Measurements from ENCODE around the gene MDP1. TPM values are rescaled to one million over a fixed set of nuclear protein-coding genes. Genes with fewer than 3 reads are reported as not detected.

The MDP1 gene
- total RNA-seq, 2 experiments from 2014 or later, result 23.2 to 26.6 TPM

GRCh38 chr14:24190416-24190815 is 25.4 kb downstream of the MDP1 start:
- no peaks in the 10 kb centered on the region for H3K9me3 ChIP-seq (ENCODE audit: low read length)
- no peaks in the 10 kb centered on the region for H3K9me2 ChIP-seq (ENCODE audit: insufficient read depth, low read length)
- H3K27ac ChIP-seq (ENCODE audit: low read depth, low read length, poor library complexity, severe bottlenecking), result no peak overlapping the region
- no peak overlapping the region for H2AFZ ChIP-seq (ENCODE audit: low read length)
- H3K4me2 ChIP-seq (ENCODE audit: low read length), result no peak overlapping the region
- intact Hi-C loops (cut with micrococcal nuclease; ENCODE audit: unreplicated experiment), result no loop called here
- H3K4me1 ChIP-seq (ENCODE audit: insufficient read depth, low read length, poor library complexity, severe bottlenecking), result peaks cover 29% of the 10 kb centered on the region
- no peaks in the 10 kb centered on the region for H4K20me1 ChIP-seq (ENCODE audit: insufficient read depth, low read length)
- TF ChIP-seq CTCF (conservative IDR thresholded peaks at IDR 0.05; ENCODE audit: low read length) (no peak), EZH2phosphoT487 (IDR thresholded peaks at IDR 0.05; ENCODE audit: borderline replicate concordance, low read depth, low read length) (no peak)
- BruUV-seq (replicated peaks), result no TSS peak
- POLR2A ChIA-PET, result interaction anchor here (1.5 kb wide), 1 partner anchor 29 kb away, joined by 5 read pairs; the partner anchor contains the start of gene IRF9
- H3K4me3 ChIP-seq (ENCODE audit: low read depth, low read length, poor library complexity, severe bottlenecking), result no peak overlapping the region
- DNase-seq (ENCODE audit: low spot score), result no peak
- CTCF ChIA-PET (ENCODE audit: unreplicated experiment), result no interaction called here
- H3K79me2 ChIP-seq (ENCODE audit: insufficient read depth, low read depth, low read length), result peaks cover 16% of the 10 kb centered on the region; the same call in 1 of the 2 replicates
- peaks cover 45% of the 10 kb centered on the region for H3K36me3 ChIP-seq (ENCODE audit: insufficient read depth, low read length)

- no TSS peak for BruUV-seq (replicated peaks)
- Histone ChIP-seq H3K27ac (ENCODE audit: low read depth, low read length, poor library complexity, severe bottlenecking) (peak overlapping the region; percentile 26), H3K4me2 (ENCODE audit: low read length) (peak overlapping the region; percentile 93), H3K9me3 (ENCODE audit: low read length) (no peaks in the 10 kb centered on the region), H2AFZ (ENCODE audit: low read length) (peak overlapping the region; percentile 19; the same call in 1 of the 2 replicates), H3K36me3 (ENCODE audit: insufficient read depth, low read length) (peaks cover 55% of the 10 kb centered on the region), H3K9me2 (ENCODE audit: insufficient read depth, low read length) (no peaks in the 10 kb centered on the region), H3K79me2 (ENCODE audit: insufficient read depth, low read depth, low read length) (peaks cover 13% of the 10 kb centered on the region; the same call in 1 of the 2 replicates), H3K4me1 (ENCODE audit: insufficient read depth, low read length, poor library complexity, severe bottlenecking) (peaks cover 22% of the 10 kb centered on the region), H3K4me3 (ENCODE audit: low read depth, low read length, poor library complexity, severe bottlenecking) (peak overlapping the region; percentile 85), H4K20me1 (ENCODE audit: insufficient read depth, low read length) (no peaks in the 10 kb centered on the region)
- intact Hi-C loops (cut with micrococcal nuclease; ENCODE audit: unreplicated experiment), result loop anchor here (2.0 kb wide), 3 partner anchors 29 to 53 kb away; partner anchors contain the start of genes EMC9, IRF9 and TINF2
- no peak for DNase-seq (ENCODE audit: low spot score)
- ChIA-PET CTCF (ENCODE audit: unreplicated experiment) (no interaction called here), POLR2A (interaction anchor here (1.5 kb wide), 1 partner anchor 28 kb away, joined by 5 read pairs; the partner anchor contains the start of gene IRF9)
- no peak for TF ChIP-seq EZH2phosphoT487 (IDR thresholded peaks at IDR 0.05; ENCODE audit: borderline replicate concordance, low read depth, low read length)
- no peak for TF ChIP-seq CTCF (conservative IDR thresholded peaks at IDR 0.05; ENCODE audit: low read length)
Measured at GRCh38 chr14:24189460-24189859, 26.4 kb downstream of the MDP1 start.

GRCh38 chr14:24189059-24189375 is 26.8 kb downstream of the MDP1 start:
- peak overlapping the region; percentile 93 for H3K4me2 ChIP-seq (ENCODE audit: low read length)
- no peak for DNase-seq (ENCODE audit: low spot score)
- peak overlapping the region; percentile 85 for H3K4me3 ChIP-seq (ENCODE audit: low read depth, low read length, poor library complexity, severe bottlenecking)
- TF ChIP-seq EZH2phosphoT487 (IDR thresholded peaks at IDR 0.05; ENCODE audit: borderline replicate concordance, low read depth, low read length), result no peak
- no peak for TF ChIP-seq CTCF (conservative IDR thresholded peaks at IDR 0.05; ENCODE audit: low read length)
- no peaks in the 10 kb centered on the region for H3K9me2 ChIP-seq (ENCODE audit: insufficient read depth, low read length)
- CTCF ChIA-PET (ENCODE audit: unreplicated experiment), result no interaction called here
- H2AFZ ChIP-seq (ENCODE audit: low read length), result peak overlapping the region; percentile 19; the same call in 1 of the 2 replicates
- H3K4me1 ChIP-seq (ENCODE audit: insufficient read depth, low read length, poor library complexity, severe bottlenecking), result peaks cover 18% of the 10 kb centered on the region
- intact Hi-C loops (cut with micrococcal nuclease; ENCODE audit: unreplicated experiment), result loop anchor here (2.0 kb wide), 3 partner anchors 28 to 54 kb away; partner anchors contain the start of genes EMC9, IRF9 and TINF2
- POLR2A ChIA-PET, result interaction anchor here (0.6 kb wide), 1 partner anchor 28 kb away, joined by 3 read pairs; the partner anchor contains the start of gene IRF9
- peaks cover 58% of the 10 kb centered on the region for H3K36me3 ChIP-seq (ENCODE audit: insufficient read depth, low read length)
- H3K79me2 ChIP-seq (ENCODE audit: insufficient read depth, low read depth, low read length), result peaks cover 11% of the 10 kb centered on the region; the same call in 1 of the 2 replicates
- H4K20me1 ChIP-seq (ENCODE audit: insufficient read depth, low read length), result no peaks in the 10 kb centered on the region
- peak overlapping the region; percentile 26 for H3K27ac ChIP-seq (ENCODE audit: low read depth, low read length, poor library complexity, severe bottlenecking)
- no peaks in the 10 kb centered on the region for H3K9me3 ChIP-seq (ENCODE audit: low read length)
- no TSS peak for BruUV-seq (replicated peaks)

All from OCI-LY7 (cell line).